ENCODE data around the gene NR1D1.

The NR1D1 gene

GRCh38 chr17:40074871-40075200 lies 25.6 kb downstream of the NR1D1 start:
- peaks cover 71% of the 10 kb centered on the region for H3K4me1 ChIP-seq (ENCODE audit: control insufficient read depth, insufficient read depth, low read length)
- H3K4me3 ChIP-seq (ENCODE audit: low read length): no peak overlapping the region
- peaks cover 7% of the 10 kb centered on the region for H3K36me3 ChIP-seq (ENCODE audit: control insufficient read depth, insufficient read depth, low read length)

GRCh38 chr17:40074175-40074512 lies 26.2 kb downstream of the NR1D1 start:
- H3K9ac ChIP-seq (ENCODE audit: low read length): peak overlapping the region; percentile 44
- H3K27me3 ChIP-seq (ENCODE audit: control insufficient read depth, insufficient read depth, low read length): no peaks in the 10 kb centered on the region
- H3K4me1 ChIP-seq (ENCODE audit: control insufficient read depth, insufficient read depth, low read length): peaks cover 78% of the 10 kb centered on the region
- no peak overlapping the region for H3K4me3 ChIP-seq (ENCODE audit: low read length)
- H3K36me3 ChIP-seq (ENCODE audit: control insufficient read depth, insufficient read depth, low read length): peaks cover 7% of the 10 kb centered on the region
- H3K9me3 ChIP-seq (ENCODE audit: control insufficient read depth, low read length): no peaks in the 10 kb centered on the region

More at GRCh38 chr17:40074871-40075200, 25.6 kb downstream of the NR1D1 start:
- peak overlapping the region; percentile 44 for H3K9ac ChIP-seq (ENCODE audit: low read length)
- H3K27me3 ChIP-seq (ENCODE audit: control insufficient read depth, insufficient read depth, low read length): no peaks in the 10 kb centered on the region
- no peaks in the 10 kb centered on the region for H3K9me3 ChIP-seq (ENCODE audit: control insufficient read depth, low read length)

DNA sequence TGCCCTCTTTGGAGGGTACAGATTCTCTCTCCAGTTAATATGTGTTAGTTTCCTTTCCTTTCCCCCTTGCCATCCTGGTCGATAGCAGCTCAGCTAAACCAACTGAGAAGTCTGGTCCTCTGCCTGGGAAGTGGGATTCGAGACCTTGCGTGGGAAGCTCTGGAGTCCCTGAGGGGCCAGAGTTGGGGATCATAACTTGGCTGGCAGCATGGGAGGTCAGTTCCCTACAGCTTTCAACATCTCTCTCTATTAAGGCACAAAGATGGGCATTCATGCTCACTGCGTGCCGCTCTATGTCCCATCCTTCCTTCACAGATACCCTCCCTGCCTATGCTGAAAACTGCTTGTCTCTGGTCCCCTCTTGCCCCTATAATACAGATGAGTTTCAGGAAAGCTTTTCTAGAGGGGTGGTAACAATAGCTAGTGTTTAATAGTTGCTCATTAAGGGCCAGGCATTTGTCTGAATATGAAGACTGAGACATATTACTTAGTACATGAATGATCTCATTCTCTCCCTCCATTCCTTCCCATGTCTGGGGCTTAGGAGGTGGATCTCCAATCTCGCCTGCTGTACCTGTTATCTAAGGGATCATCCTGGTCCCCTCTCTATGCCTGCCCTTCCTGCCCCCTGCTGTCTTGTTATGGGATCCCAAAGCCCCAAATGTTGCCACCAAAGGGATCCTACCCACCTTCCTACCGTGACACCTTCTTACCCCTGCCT lies 26.8 kb downstream of the NR1D1 start:
- Histone ChIP-seq H3K4me3 (ENCODE audit: low read length) (no peak overlapping the region), H3K27me3 (ENCODE audit: control insufficient read depth, insufficient read depth, low read length) (no peaks in the 10 kb centered on the region), H3K4me1 (ENCODE audit: control insufficient read depth, insufficient read depth, low read length) (peaks cover 83% of the 10 kb centered on the region), H3K9ac (ENCODE audit: low read length) (peak overlapping the region; percentile 44), H3K9me3 (ENCODE audit: control insufficient read depth, low read length) (no peaks in the 10 kb centered on the region), H3K36me3 (ENCODE audit: control insufficient read depth, insufficient read depth, low read length) (peaks cover 7% of the 10 kb centered on the region)

- Histone ChIP-seq H3K4me1 (ENCODE audit: control insufficient read depth, insufficient read depth, low read length) (peaks cover 91% of the 10 kb centered on the region), H3K9me3 (ENCODE audit: control insufficient read depth, low read length) (no peaks in the 10 kb centered on the region), H3K36me3 (ENCODE audit: control insufficient read depth, insufficient read depth, low read length) (peaks cover 7% of the 10 kb centered on the region), H3K27me3 (ENCODE audit: control insufficient read depth, insufficient read depth, low read length) (no peaks in the 10 kb centered on the region), H3K9ac (ENCODE audit: low read length) (peak overlapping the region; percentile 77), H3K4me3 (ENCODE audit: low read length) (no peak overlapping the region)
Observed at GRCh38 chr17:40072735-40073346, 27.5 kb downstream of the NR1D1 start.

- Histone ChIP-seq H3K27me3 (ENCODE audit: control insufficient read depth, insufficient read depth, low read length) (no peaks in the 10 kb centered on the region), H3K4me1 (ENCODE audit: control insufficient read depth, insufficient read depth, low read length) (peaks cover 98% of the 10 kb centered on the region), H3K36me3 (ENCODE audit: control insufficient read depth, insufficient read depth, low read length) (peaks cover 4% of the 10 kb centered on the region), H3K9me3 (ENCODE audit: control insufficient read depth, low read length) (no peaks in the 10 kb centered on the region), H3K9ac (ENCODE audit: low read length) (peak overlapping the region; percentile 77), H3K4me3 (ENCODE audit: low read length) (peak overlapping the region; percentile 56)
Observed at GRCh38 chr17:40072040-40072734, 28.2 kb downstream of the NR1D1 start.

DNA sequence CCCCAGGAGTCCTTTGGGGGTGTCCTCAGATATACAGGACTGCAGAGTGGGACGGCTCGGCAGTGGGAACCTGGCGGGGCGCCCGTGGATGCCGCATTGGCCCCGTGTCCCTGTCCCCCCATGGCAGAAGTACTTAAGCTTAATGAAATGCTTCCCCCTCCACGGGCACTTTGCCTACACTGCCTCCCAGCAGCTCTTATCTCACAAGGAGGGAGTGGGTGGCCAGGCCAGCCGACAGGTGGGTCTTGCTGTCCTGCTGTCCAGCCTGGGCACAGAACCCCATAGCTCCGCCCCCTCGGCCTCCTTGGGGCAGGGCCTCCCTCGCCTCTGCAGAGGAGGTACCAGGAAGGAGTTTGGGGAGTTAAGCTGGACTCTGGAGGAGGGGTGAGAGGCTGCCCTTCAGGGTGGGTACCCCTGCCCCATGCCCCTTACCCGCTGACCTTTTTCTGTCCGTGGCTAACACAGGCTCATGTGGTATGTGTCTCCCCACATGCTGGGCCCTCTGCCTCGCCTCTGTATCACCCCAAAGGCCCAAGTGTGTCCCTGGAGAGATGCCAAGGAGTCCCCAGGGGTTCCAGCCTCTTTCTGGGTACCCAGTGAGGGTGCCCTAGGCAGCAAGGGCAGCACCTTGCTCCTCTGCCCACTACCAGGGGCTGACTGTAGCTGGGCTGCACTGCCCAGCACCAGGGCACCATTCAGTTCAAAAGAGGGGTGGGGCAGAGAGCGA lies 28.9 kb downstream of the NR1D1 start:
- H3K4me3 ChIP-seq (ENCODE audit: low read length): peak overlapping the region; percentile 56
- H3K27me3 ChIP-seq (ENCODE audit: control insufficient read depth, insufficient read depth, low read length): no peaks in the 10 kb centered on the region
- H3K36me3 ChIP-seq (ENCODE audit: control insufficient read depth, insufficient read depth, low read length): no peaks in the 10 kb centered on the region
- H3K9me3 ChIP-seq (ENCODE audit: control insufficient read depth, low read length): no peaks in the 10 kb centered on the region
- H3K4me1 ChIP-seq (ENCODE audit: control insufficient read depth, insufficient read depth, low read length): peaks cover 93% of the 10 kb centered on the region
- peak overlapping the region; percentile 77 for H3K9ac ChIP-seq (ENCODE audit: low read length)

- H3K4me3 ChIP-seq (ENCODE audit: low read length): peak overlapping the region; percentile 56
- no peaks in the 10 kb centered on the region for H3K27me3 ChIP-seq (ENCODE audit: control insufficient read depth, insufficient read depth, low read length)
- peak overlapping the region; percentile 77 for H3K9ac ChIP-seq (ENCODE audit: low read length)
Observed at GRCh38 chr17:40070709-40071312, 29.6 kb downstream of the NR1D1 start.

GRCh38 chr17:40069751-40070708 lies 30.4 kb downstream of the NR1D1 start:
- Histone ChIP-seq H3K9me3 (ENCODE audit: control insufficient read depth, low read length) (no peaks in the 10 kb centered on the region), H3K4me1 (ENCODE audit: control insufficient read depth, insufficient read depth, low read length) (peaks cover 93% of the 10 kb centered on the region), H3K9ac (ENCODE audit: low read length) (peak overlapping the region; percentile 77), H3K27me3 (ENCODE audit: control insufficient read depth, insufficient read depth, low read length) (no peaks in the 10 kb centered on the region), H3K36me3 (ENCODE audit: control insufficient read depth, insufficient read depth, low read length) (no peaks in the 10 kb centered on the region), H3K4me3 (ENCODE audit: low read length) (no peak overlapping the region)

More at GRCh38 chr17:40070709-40071312, 29.6 kb downstream of the NR1D1 start:
- Histone ChIP-seq H3K4me1 (ENCODE audit: control insufficient read depth, insufficient read depth, low read length) (peaks cover 93% of the 10 kb centered on the region), H3K36me3 (ENCODE audit: control insufficient read depth, insufficient read depth, low read length) (no peaks in the 10 kb centered on the region), H3K9me3 (ENCODE audit: control insufficient read depth, low read length) (no peaks in the 10 kb centered on the region)

DNA sequence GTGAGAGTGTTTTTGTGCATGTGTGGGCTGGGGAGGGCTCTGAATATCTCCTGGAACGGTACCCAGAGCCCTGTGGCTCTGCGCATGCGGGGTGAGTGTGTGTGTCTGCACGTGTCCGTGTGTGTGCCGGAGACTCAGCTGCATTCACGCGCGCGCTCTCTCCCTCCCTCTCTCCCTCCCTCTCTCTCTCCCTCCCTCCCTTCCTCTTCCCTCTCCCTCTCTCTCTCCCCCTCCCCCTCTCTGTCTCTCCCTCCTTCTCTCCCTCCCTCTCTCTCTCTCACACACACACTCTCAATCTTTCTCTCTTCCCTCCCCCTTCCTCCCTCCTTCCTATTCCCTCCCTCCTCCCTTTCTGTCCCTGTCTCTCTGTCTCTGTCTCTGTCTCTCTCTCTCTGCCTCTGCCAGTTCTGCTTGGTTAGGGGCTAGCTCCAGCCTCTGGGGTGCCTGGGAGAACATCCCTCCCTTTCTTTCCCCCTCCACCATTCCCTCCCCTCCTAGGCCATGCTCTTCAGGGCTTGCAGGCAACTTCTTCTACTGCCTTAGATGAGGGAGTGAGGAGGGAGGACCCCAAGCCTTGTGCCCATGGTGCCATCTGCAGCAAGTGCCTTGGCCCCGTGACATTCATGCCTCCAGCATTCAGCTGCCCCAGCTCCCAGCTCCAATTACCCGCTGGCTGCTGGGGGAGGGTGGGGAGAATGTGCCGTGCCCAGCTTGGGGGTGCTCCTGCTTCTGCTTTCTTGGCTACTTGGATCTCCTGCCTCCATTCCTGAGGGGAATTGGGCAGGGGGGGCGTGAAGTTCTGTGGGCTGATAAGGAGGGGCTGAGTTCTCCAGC lies 31.3 kb downstream of the NR1D1 start:
- Histone ChIP-seq H3K36me3 (ENCODE audit: control insufficient read depth, insufficient read depth, low read length) (no peaks in the 10 kb centered on the region), H3K9ac (ENCODE audit: low read length) (peak overlapping the region; percentile 77), H3K9me3 (ENCODE audit: control insufficient read depth, low read length) (no peaks in the 10 kb centered on the region), H3K27me3 (ENCODE audit: control insufficient read depth, insufficient read depth, low read length) (no peaks in the 10 kb centered on the region), H3K4me1 (ENCODE audit: control insufficient read depth, insufficient read depth, low read length) (peaks cover 93% of the 10 kb centered on the region), H3K4me3 (ENCODE audit: low read length) (peak overlapping the region; percentile 38)

DNA sequence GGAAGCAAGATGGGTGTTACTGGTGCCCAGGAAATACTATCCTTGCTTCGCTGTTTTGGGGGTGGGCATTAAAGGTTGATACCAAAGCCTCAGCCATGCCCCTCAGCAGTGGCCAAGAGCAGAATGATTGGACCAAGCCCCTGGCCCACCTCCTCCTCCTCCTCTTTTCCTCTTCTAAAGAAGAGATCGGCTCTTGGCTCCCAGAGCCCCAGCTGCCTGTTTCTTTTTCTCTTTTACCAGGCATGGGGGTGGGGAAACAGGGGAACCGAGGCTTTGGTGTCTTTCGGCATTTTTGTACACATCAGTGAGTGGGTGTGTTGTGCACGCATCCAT lies 31.8 kb downstream of the NR1D1 start:
- Histone ChIP-seq H3K27me3 (ENCODE audit: control insufficient read depth, insufficient read depth, low read length) (no peaks in the 10 kb centered on the region), H3K4me3 (ENCODE audit: low read length) (peak overlapping the region; percentile 38), H3K9me3 (ENCODE audit: control insufficient read depth, low read length) (no peaks in the 10 kb centered on the region), H3K36me3 (ENCODE audit: control insufficient read depth, insufficient read depth, low read length) (no peaks in the 10 kb centered on the region), H3K9ac (ENCODE audit: low read length) (peak overlapping the region; percentile 77), H3K4me1 (ENCODE audit: control insufficient read depth, insufficient read depth, low read length) (peaks cover 91% of the 10 kb centered on the region)
